SK-MEL-5 (cell line): ENCODE data around the gene PSMF1. TPM values are rescaled to one million over a fixed set of nuclear protein-coding genes. Genes with fewer than 3 reads are reported as not detected.

ENCODE experiments used
- DNase-seq: peaks from one replicate; pipeline ENCODE4 v3.0.0-alpha.2; 2016; ENCODE audit warnings: low read depth, low spot score
- in situ Hi-C: cut with HindIII; loops from 2 replicates; pipeline ENCODE4 v1.10.0; 2016; ENCODE audit warnings: low sequenced_read_pairs, high pct_unique_total_duplicates, low pct_unique_long_range_greater_than_20kb
- polyA plus RNA-seq, 2 experiments: library from polyadenylated mRNA; depleted of rRNA; stranded (reverse); fragments of >200 nt; gene quantifications; 2 replicates each; pipeline ENCODE4 v1.2.3, GENCODE V29; 2015
- total RNA-seq: library from RNA; depleted of rRNA; stranded (reverse); fragments of >200 nt; shearing (Covaris generic); gene quantifications from 2 replicates; pipeline ENCODE4 v1.2.3, GENCODE V29; 2014; rRNA removed

Gene PSMF1
- 54.2 and 58.9 TPM in 2 replicates for total RNA-seq
- 222 and 322 TPM in 2 replicates for polyA plus RNA-seq (2015; cell fraction: cytosol; rRNA removed)
- 46.4 and 77.4 TPM in 2 replicates for polyA plus RNA-seq (2015; cell fraction: nucleus; rRNA removed)

- in situ Hi-C loops = no loop called here
- peak; percentile 93 for DNase-seq
Measured at GRCh38 chr20:1118336-1119127, at the start of gene PSMF1. Gene PSMF1, plus strand, starts transcription at chr20:1118602. Its CDS starts 172 bp downstream, at chr20:1118774.

GRCh38 chr20:1072258-1072657 is 46.1 kb upstream of the PSMF1 start:
- DNase-seq = no peak
- in situ Hi-C loops = no loop called here

- DNase-seq = peak; percentile 37
- in situ Hi-C loops = no loop called here
Measured at GRCh38 chr20:1075616-1076015, 42.8 kb upstream of the PSMF1 start.

GRCh38 chr20:1081891-1082290 is 36.5 kb upstream of the PSMF1 start:
- in situ Hi-C loops = no loop called here
- no peak for DNase-seq

GRCh38 chr20:1083431-1084080 is 34.8 kb upstream of the PSMF1 start:
- in situ Hi-C loops = no loop called here
- no peak for DNase-seq

GRCh38 chr20:1085492-1086276 is 32.7 kb upstream of the PSMF1 start:
- in situ Hi-C loops = no loop called here
- no peak for DNase-seq

GRCh38 chr20:1086277-1087213 is 31.9 kb upstream of the PSMF1 start:
- in situ Hi-C loops = no loop called here
- no peak for DNase-seq

GRCh38 chr20:1087311-1087905 is 31.0 kb upstream of the PSMF1 start:
- peak; percentile 11 for DNase-seq
- in situ Hi-C loops = no loop called here

- DNase-seq = no peak
- in situ Hi-C loops = no loop called here
Measured at GRCh38 chr20:1094751-1095150, 23.7 kb upstream of the PSMF1 start.

- in situ Hi-C loops = no loop called here
- no peak for DNase-seq
Measured at GRCh38 chr20:1101533-1101932, 16.9 kb upstream of the PSMF1 start.

- no peak for DNase-seq
- in situ Hi-C loops = no loop called here
Measured at GRCh38 chr20:1102016-1102415, 16.4 kb upstream of the PSMF1 start.

- no peak for DNase-seq
- in situ Hi-C loops = no loop called here
Measured at GRCh38 chr20:1103751-1104150, 14.7 kb upstream of the PSMF1 start.

- in situ Hi-C loops = no loop called here
- no peak for DNase-seq
Measured at GRCh38 chr20:1105599-1106194, 12.7 kb upstream of the PSMF1 start.

- no peak for DNase-seq
- in situ Hi-C loops = no loop called here
Measured at GRCh38 chr20:1107176-1107575, 11.2 kb upstream of the PSMF1 start.

GRCh38 chr20:1108437-1108920 is 9.9 kb upstream of the PSMF1 start:
- in situ Hi-C loops = no loop called here
- peak; percentile 78 for DNase-seq

- no peak for DNase-seq
- in situ Hi-C loops = no loop called here
Measured at GRCh38 chr20:1112908-1113307, 5.5 kb upstream of the PSMF1 start.
